A549 (cell line): ENCODE data around the gene SEC22A.

ENCODE experiments used
- BHLHE40 ChIP-seq: IDR thresholded peaks from 2 replicates; pipeline ENCODE4 v1.6.1; 2012; ENCODE audit warnings: low read depth, low read length, inconsistent platforms
- EP300 ChIP-seq, 2 experiments: fragments of >200 bp; sonication (Bioruptor Twin); formaldehyde crosslinking; IDR thresholded peaks; 2 replicates in 1 of 2; 3 replicates in 1 of 2; pipeline ENCODE4 v1.6.1; 2016 to 2017
- PHF8 ChIP-seq: fragments of 200-600 bp; sonication (generic); IDR thresholded peaks from 2 replicates; pipeline ENCODE4 v1.6.1; 2016; ENCODE audit warnings: low read depth, mild to moderate bottlenecking, antibody characterized with exemption, moderate library complexity, borderline replicate concordance
- REST ChIP-seq: fragments of 200-600 bp; sonication (generic); IDR thresholded peaks from 2 replicates; pipeline ENCODE4 v1.6.1; 2016; ENCODE audit warnings: antibody characterized with exemption, mild to moderate bottlenecking, moderate library complexity
- ZFP36 ChIP-seq: fragments of 450-650 bp; IDR thresholded peaks from 2 replicates; pipeline ENCODE4 v1.6.1; 2014; ENCODE audit warnings: borderline replicate concordance; ENCODE audit not compliant: partially characterized antibody

GRCh38 chr3:123275691-123276090, 73.9 kb downstream of the SEC22A start:
- TF ChIP-seq EP300 (IDR thresholded peaks at IDR 0.05) (no peak), PHF8 (no peak), BHLHE40 (no peak), ZFP36 (no peak), REST (no peak)
